Activated CD4-positive, alpha-beta T cell treated with anti-CD3 and anti-CD28 coated beads, Interleukin-2, amount 50 U/mL, for 16 hours (primary cell): Measurements from ENCODE around the gene ATG2B.
"Not testable (repeated sequence)": the region's sequence is repeated elsewhere in the genome, so short reads cannot be mapped to it uniquely, and the experiment has no call there.

Source experiments
- DNase-seq: peaks from one replicate; pipeline ENCODE4 v3.0.0-alpha.2; 2020

Gene ATG2B

GRCh38 chr14:96370528-96370927, 7.4 kb upstream of the ATG2B start:
- no peak for DNase-seq

- DNase-seq = no peak
Observed at GRCh38 chr14:96368534-96368933, 5.4 kb upstream of the ATG2B start.

GRCh38 chr14:96364962-96365361, 1.8 kb upstream of the ATG2B start:
- DNase-seq = no peak

GRCh38 chr14:96363751-96364336, 703 bp upstream of the ATG2B start:
- DNase-seq = peak; percentile 45

GRCh38 chr14:96362071-96362964, 823 bp downstream of the ATG2B start:
- DNase-seq = peak; percentile 76

- no peak for DNase-seq
Observed at GRCh38 chr14:96359959-96360358, 3.2 kb downstream of the ATG2B start.

- no peak for DNase-seq
Observed at GRCh38 chr14:96357216-96357615, 5.9 kb downstream of the ATG2B start.

- no peak for DNase-seq
Observed at GRCh38 chr14:96354246-96354645, 8.9 kb downstream of the ATG2B start.

- DNase-seq = no peak
Observed at GRCh38 chr14:96352708-96353107, 10.4 kb downstream of the ATG2B start.

- no peak for DNase-seq
Observed at GRCh38 chr14:96351986-96352385, 11.2 kb downstream of the ATG2B start.

- peak; percentile 64 for DNase-seq
Observed at GRCh38 chr14:96349286-96350075, 13.7 kb downstream of the ATG2B start.

- DNase-seq = not testable (repeated sequence)
Observed at GRCh38 chr14:96347957-96348356, 15.2 kb downstream of the ATG2B start.

- DNase-seq = no peak
Observed at GRCh38 chr14:96345669-96346068, 17.5 kb downstream of the ATG2B start.

GRCh38 chr14:96341323-96341722, 21.8 kb downstream of the ATG2B start:
- no peak for DNase-seq

- DNase-seq = no peak
Observed at GRCh38 chr14:96338551-96338950, 24.6 kb downstream of the ATG2B start.

- no peak for DNase-seq
Observed at GRCh38 chr14:96324219-96324618, 38.9 kb downstream of the ATG2B start.

- peak; percentile 57 for DNase-seq
Observed at GRCh38 chr14:96320605-96321004, 42.5 kb downstream of the ATG2B start.

GRCh38 chr14:96318836-96319235, 44.3 kb downstream of the ATG2B start:
- no peak for DNase-seq

- DNase-seq = no peak
Observed at GRCh38 chr14:96316087-96316486, 47.1 kb downstream of the ATG2B start.

GRCh38 chr14:96310906-96311305, 52.2 kb downstream of the ATG2B start:
- DNase-seq = no peak

GRCh38 chr14:96309896-96310330, 53.2 kb downstream of the ATG2B start:
- DNase-seq = no peak

- DNase-seq = no peak
Observed at GRCh38 chr14:96309133-96309895, 53.8 kb downstream of the ATG2B start.

- no peak for DNase-seq
Observed at GRCh38 chr14:96307434-96307833, 55.7 kb downstream of the ATG2B start.
